Esophagus muscularis mucosa (tissue), 4 donors: Measurements from ENCODE around the gene NEU4. TPM values are rescaled to one million over a fixed set of nuclear protein-coding genes. Genes with fewer than 3 reads are reported as not detected.
"Not testable (repeated sequence)": the region's sequence is repeated elsewhere in the genome, so short reads cannot be mapped to it uniquely, and the experiment has no call there.

ENCODE experiments used
- DNase-seq: peaks from one replicate; pipeline ENCODE4 v3.0.0-alpha.2; 2017; ENCODE audit errors: extremely low spot score
- H3K27ac ChIP-seq, 4 donors: fragments of 200-600 bp; sonication (generic); replicated peaks in 1 of 4; 1 replicate in 3 of 4; 2 replicates in 1 of 4; pipeline ENCODE4 v1.5.1; 2016 to 2019; ENCODE audit warnings: mild to moderate bottlenecking in 1 of 4
- H3K27me3 ChIP-seq, 4 donors: fragments of 200-600 bp; sonication (generic); one replicate each; pipeline versions ENCODE4 v1.5.1 to v1.6.0; 2016 to 2019
- H3K36me3 ChIP-seq, 4 donors: fragments of 200-600 bp; sonication (generic); one replicate each; pipeline ENCODE4 v1.5.1; 2016 to 2019
- H3K4me1 ChIP-seq, 4 donors: fragments of 200-600 bp; sonication (generic); one replicate each; pipeline ENCODE4 v1.5.1; 2016 to 2019
- H3K4me3 ChIP-seq, 4 donors: fragments of 200-600 bp; sonication (generic); 1 replicate in 2 of 4; 2 replicates in 2 of 4; pipeline ENCODE4 v1.5.1; 2016 to 2019; ENCODE audit warnings: mild to moderate bottlenecking in 4 of 4, moderate library complexity in 1 of 4
- H3K9me3 ChIP-seq, 4 donors: fragments of 200-600 bp; sonication (generic); 1 replicate in 3 of 4; 2 replicates in 1 of 4; pipeline ENCODE4 v1.5.1; 2016 to 2019
- CTCF ChIP-seq, 3 experiments: fragments of 200-600 bp in 2 of 3; fragments of 450-650 bp in 1 of 3; sonication (generic) in 2 of 3; IDR thresholded peaks; one replicate each; pipeline ENCODE4 v1.5.1; 2017 to 2019; ENCODE audit warnings: antibody characterized with exemption in 3 of 3, mild to moderate bottlenecking in 2 of 3, moderate library complexity in 1 of 3
- EP300 ChIP-seq: sonication (generic); formaldehyde crosslinking; IDR thresholded peaks from one replicate; pipeline ENCODE4 v1.6.1; 2017; ENCODE audit warnings: antibody characterized with exemption
- POLR2A ChIP-seq: fragments of 450-650 bp; IDR thresholded peaks from one replicate; pipeline ENCODE4 v1.6.1; 2017; ENCODE audit warnings: antibody characterized with exemption, moderate library complexity, mild to moderate bottlenecking, low read depth
- POLR2AphosphoS5 ChIP-seq, 2 donors: sonication (generic); formaldehyde crosslinking; IDR thresholded peaks; one replicate each; pipeline ENCODE4 v1.6.1; 2017; ENCODE audit warnings: antibody characterized with exemption in 2 of 2
- WGBS: methylation state at CpG from one replicate; pipeline ENCODE4 v1.1.5; 2018; 5-methylcytosine and 5-hydroxymethylcytosine counted together
- intact Hi-C: fragments of 100-400 bp; cut with DNase I; formaldehyde crosslinking; loops from one replicate; pipeline ENCODE4 v1.15.1; 2023
- total RNA-seq, 4 donors: library from RNA; depleted of rRNA; stranded (reverse); fragments of >200 nt; gene quantifications; one replicate each; pipeline versions ENCODE4 v1.1.0 to v1.2.1, GENCODE V29; 2016

Gene NEU4
- total RNA-seq, 4 donors from 2014 or later, result 1.5 to 5.4 TPM; not detected in 2

- 85% methylated on average over 8 of the region's 48 CpGs for WGBS
- no peaks in the 10 kb centered on the region for H3K36me3 ChIP-seq
- H3K27ac ChIP-seq, result no peak overlapping the region
- TF ChIP-seq CTCF (IDR thresholded peaks at IDR 0.05) (no peak), POLR2AphosphoS5 (IDR thresholded peaks at IDR 0.05) (no peak), EP300 (no peak), POLR2A (no peak)
- peaks cover 0 to 68% (median 0%) of the 10 kb centered on the region in 4 donors for H3K27me3 ChIP-seq
- no peak for DNase-seq
- H3K4me1 ChIP-seq, result peaks cover 0 to 13% (median 0%) of the 10 kb centered on the region in 4 donors
- intact Hi-C loops, result no loop called here
- H3K4me3 ChIP-seq, result no peak overlapping the region
- no peaks in the 10 kb centered on the region for H3K9me3 ChIP-seq
Measured at GRCh38 chr2:241815477-241816430, 6.8 kb downstream of the NEU4 start.

GRCh38 chr2:241816431-241817121 is 7.6 kb downstream of the NEU4 start:
- 76% methylated on average over 18 of the region's 33 CpGs for whole genome bisulfite sequencing
- no peak for TF ChIP-seq POLR2A
- no peak for TF ChIP-seq CTCF (IDR thresholded peaks at IDR 0.05)
- TF ChIP-seq POLR2AphosphoS5 (IDR thresholded peaks at IDR 0.05), result no peak
- TF ChIP-seq EP300, result no peak
- Histone ChIP-seq H3K4me3 (no peak overlapping the region), H3K27me3 (peaks cover 0 to 74% (median 0%) of the 10 kb centered on the region in 4 donors), H3K36me3 (no peaks in the 10 kb centered on the region), H3K9me3 (no peaks in the 10 kb centered on the region), H3K27ac (no peak overlapping the region), H3K4me1 (peaks cover 0 to 7% (median 0%) of the 10 kb centered on the region in 4 donors)
- DNase-seq, result no peak
- intact Hi-C loops, result no loop called here

GRCh38 chr2:241817126-241817820 is 8.3 kb downstream of the NEU4 start:
- Histone ChIP-seq H3K4me3 (no peak overlapping the region), H3K27me3 (peaks cover 0 to 74% (median 0%) of the 10 kb centered on the region in 4 donors), H3K4me1 (peaks cover 0 to 12% (median 0%) of the 10 kb centered on the region in 4 donors), H3K9me3 (no peaks in the 10 kb centered on the region), H3K36me3 (no peaks in the 10 kb centered on the region), H3K27ac (no peak overlapping the region)
- DNase-seq, result no peak
- 49% methylated on average over 16 of the region's 16 CpGs for WGBS
- TF ChIP-seq EP300, result no peak
- TF ChIP-seq POLR2A, result no peak
- TF ChIP-seq CTCF (IDR thresholded peaks at IDR 0.05), result no peak
- no peak for TF ChIP-seq POLR2AphosphoS5 (IDR thresholded peaks at IDR 0.05)
- intact Hi-C loops, result no loop called here

- H3K36me3 ChIP-seq, H3K4me3 ChIP-seq, DNase-seq, H3K9me3 ChIP-seq, H3K27ac ChIP-seq, intact Hi-C loops: not testable (repeated sequence)
- 89% methylated on average over 10 of the region's 10 CpGs for WGBS
- Histone ChIP-seq H3K4me1 (peaks cover 0 to 12% (median 0%) of the 10 kb centered on the region in 4 donors), H3K27me3 (peaks cover 0 to 77% (median 0%) of the 10 kb centered on the region in 4 donors)
Measured at GRCh38 chr2:241817821-241818215, 8.8 kb downstream of the NEU4 start.
